ENCODE measurements around the gene FOXO3.

DNA sequence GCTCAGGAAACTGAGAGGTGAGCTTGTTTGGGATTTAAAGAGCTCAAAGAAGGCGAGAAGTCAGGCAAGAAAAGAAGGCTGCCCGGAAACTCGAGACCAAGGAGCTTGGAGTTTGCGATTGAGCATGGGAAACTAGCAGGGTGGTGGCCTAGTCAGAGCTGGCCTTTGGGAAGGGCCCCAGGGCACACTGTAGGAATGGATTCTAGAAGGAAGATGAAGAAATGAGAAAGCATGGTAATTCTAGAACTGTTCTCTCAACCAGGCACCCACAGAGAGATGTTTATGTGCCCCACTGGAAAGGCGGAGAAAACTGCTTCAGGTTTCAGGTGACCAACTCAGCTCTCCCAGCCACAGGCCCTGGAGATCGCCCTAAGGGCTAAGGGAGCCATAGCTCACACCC lies 126.2 kb downstream of the FOXO3 start:
- TF ChIP-seq, protein P1, sequence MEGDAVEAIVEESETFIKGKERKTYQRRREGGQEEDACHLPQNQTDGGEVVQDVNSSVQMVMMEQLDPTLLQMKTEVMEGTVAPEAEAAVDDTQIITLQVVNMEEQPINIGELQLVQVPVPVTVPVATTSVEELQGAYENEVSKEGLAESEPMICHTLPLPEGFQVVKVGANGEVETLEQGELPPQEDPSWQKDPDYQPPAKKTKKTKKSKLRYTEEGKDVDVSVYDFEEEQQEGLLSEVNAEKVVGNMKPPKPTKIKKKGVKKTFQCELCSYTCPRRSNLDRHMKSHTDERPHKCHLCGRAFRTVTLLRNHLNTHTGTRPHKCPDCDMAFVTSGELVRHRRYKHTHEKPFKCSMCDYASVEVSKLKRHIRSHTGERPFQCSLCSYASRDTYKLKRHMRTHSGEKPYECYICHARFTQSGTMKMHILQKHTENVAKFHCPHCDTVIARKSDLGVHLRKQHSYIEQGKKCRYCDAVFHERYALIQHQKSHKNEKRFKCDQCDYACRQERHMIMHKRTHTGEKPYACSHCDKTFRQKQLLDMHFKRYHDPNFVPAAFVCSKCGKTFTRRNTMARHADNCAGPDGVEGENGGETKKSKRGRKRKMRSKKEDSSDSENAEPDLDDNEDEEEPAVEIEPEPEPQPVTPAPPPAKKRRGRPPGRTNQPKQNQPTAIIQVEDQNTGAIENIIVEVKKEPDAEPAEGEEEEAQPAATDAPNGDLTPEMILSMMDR (IDR thresholded peaks at IDR 0.05), result no peak
- no peak for TF ChIP-seq EP300 (IDR thresholded peaks at IDR 0.05)
